ENCODE data around the gene NIPAL1. TPM values are rescaled to one million over a fixed set of nuclear protein-coding genes. Genes with fewer than 3 reads are reported as not detected.

Gene NIPAL1
- total RNA-seq, 1 experiment from 2014 or later, result 7.1 TPM

DNA sequence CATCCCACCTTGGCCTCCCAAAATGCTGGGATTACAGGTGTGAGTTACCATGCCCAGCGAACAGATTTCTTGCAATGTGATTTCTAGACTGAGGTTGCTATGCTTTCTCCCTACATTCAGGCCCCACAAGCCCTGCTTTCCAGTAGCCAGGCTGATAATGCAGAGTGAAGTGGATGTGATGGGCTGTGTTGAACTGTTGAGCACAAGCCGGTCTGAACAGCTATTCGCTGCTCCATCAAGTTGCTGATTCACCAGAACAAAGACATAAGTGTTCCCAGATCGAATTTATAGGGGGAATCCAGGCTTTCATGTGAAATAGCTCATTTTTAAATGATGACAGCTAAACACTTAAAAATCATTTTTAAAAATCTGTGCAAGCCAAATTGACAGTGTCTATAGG is 8.0 kb downstream of the NIPAL1 start (continued):
- TF ChIP-seq ZBTB21 (CRISPR knock-in tag; IDR thresholded peaks at IDR 0.05; ENCODE audit: borderline replicate concordance) (no peak), ELF4 (CRISPR knock-in tag; IDR thresholded peaks at IDR 0.05; ENCODE audit: low read depth) (no peak), MXD4 (CRISPR knock-in tag; IDR thresholded peaks at IDR 0.05; ENCODE audit: borderline replicate concordance) (no peak), ZNF671 (CRISPR knock-in tag; IDR thresholded peaks at IDR 0.05) (no peak), ZSCAN18 (CRISPR knock-in tag; IDR thresholded peaks at IDR 0.05) (no peak), ZNF416 (CRISPR knock-in tag; IDR thresholded peaks at IDR 0.05) (no peak)

DNA sequence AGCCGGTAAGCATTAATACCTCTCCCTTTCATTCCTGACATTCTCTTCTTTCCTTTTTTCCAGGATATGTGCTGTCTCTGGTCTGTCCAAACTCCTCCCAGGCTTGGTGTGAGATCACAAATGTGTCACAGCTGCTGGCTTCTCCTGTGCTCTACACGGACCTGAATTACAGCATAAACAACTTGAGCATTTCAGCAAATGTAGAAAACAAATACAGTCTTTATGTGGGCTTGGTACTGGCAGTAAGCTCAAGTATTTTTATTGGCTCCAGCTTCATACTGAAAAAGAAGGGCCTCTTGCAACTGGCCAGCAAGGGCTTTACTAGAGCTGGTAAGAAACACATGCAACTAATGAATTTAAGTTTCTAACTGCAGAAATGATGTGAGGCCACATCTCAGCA is 8.4 kb downstream of the NIPAL1 start:
- H3K36me3 Mint-ChIP-seq, result peaks cover 10% of the 10 kb centered on the region
- DNase-seq (ENCODE audit: low spot score) (no peak), ATAC-seq (no peak)
- H3K4me3 Mint-ChIP-seq, result no peak overlapping the region
- ChIA-PET POLR2A (no interaction called here), CTCF (no interaction called here)
- H3K4me1 Mint-ChIP-seq, result peaks cover 27% of the 10 kb centered on the region
- no peak for TF ChIP-seq ZNF671 (CRISPR knock-in tag; IDR thresholded peaks at IDR 0.05)
- TF ChIP-seq NFATC4 (CRISPR knock-in tag; IDR thresholded peaks at IDR 0.05), result no peak
- no peak for TF ChIP-seq ZBTB43 (CRISPR knock-in tag; IDR thresholded peaks at IDR 0.05)
- TF ChIP-seq FOXJ3 (CRISPR knock-in tag; IDR thresholded peaks at IDR 0.05; ENCODE audit: borderline replicate concordance), result no peak
- no peak for TF ChIP-seq ZNF219 (CRISPR knock-in tag; IDR thresholded peaks at IDR 0.05; ENCODE audit: borderline replicate concordance)
- TF ChIP-seq, protein P1, sequence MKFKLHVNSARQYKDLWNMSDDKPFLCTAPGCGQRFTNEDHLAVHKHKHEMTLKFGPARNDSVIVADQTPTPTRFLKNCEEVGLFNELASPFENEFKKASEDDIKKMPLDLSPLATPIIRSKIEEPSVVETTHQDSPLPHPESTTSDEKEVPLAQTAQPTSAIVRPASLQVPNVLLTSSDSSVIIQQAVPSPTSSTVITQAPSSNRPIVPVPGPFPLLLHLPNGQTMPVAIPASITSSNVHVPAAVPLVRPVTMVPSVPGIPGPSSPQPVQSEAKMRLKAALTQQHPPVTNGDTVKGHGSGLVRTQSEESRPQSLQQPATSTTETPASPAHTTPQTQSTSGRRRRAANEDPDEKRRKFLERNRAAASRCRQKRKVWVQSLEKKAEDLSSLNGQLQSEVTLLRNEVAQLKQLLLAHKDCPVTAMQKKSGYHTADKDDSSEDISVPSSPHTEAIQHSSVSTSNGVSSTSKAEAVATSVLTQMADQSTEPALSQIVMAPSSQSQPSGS (CRISPR knock-in tag; IDR thresholded peaks at IDR 0.05; ENCODE audit: borderline replicate concordance, low read depth), result no peak
- TF ChIP-seq ATF6 (CRISPR knock-in tag; IDR thresholded peaks at IDR 0.05), result no peak
- no peak for TF ChIP-seq ZMAT4 (CRISPR knock-in tag; IDR thresholded peaks at IDR 0.05)
- no peak for TF ChIP-seq KAT7 (CRISPR knock-in tag; IDR thresholded peaks at IDR 0.05; ENCODE audit: borderline replicate concordance)
- no peak for TF ChIP-seq ZBTB21 (CRISPR knock-in tag; IDR thresholded peaks at IDR 0.05; ENCODE audit: borderline replicate concordance)
- TF ChIP-seq RORB (CRISPR knock-in tag; IDR thresholded peaks at IDR 0.05), result no peak
- no peak for TF ChIP-seq ATF1 (CRISPR knock-in tag; IDR thresholded peaks at IDR 0.05)
- H3K27me3 Mint-ChIP-seq (ENCODE audit: low read depth), result no peaks in the 10 kb centered on the region
- H3K27ac Mint-ChIP-seq, result peak overlapping the region; percentile 22; the same call in 1 of the 2 replicates
- H3K9me3 Mint-ChIP-seq, result no peaks in the 10 kb centered on the region

GRCh38 chr4:48027653-48028052 is 11.1 kb downstream of the NIPAL1 start:
- no peak for DNase-seq (ENCODE audit: low spot score)
- ATAC-seq, result no peak
- CTCF ChIA-PET, result no interaction called here
- no peaks in the 10 kb centered on the region for H3K27me3 Mint-ChIP-seq (ENCODE audit: low read depth)
- H3K4me1 Mint-ChIP-seq, result peaks cover 34% of the 10 kb centered on the region
- peak overlapping the region; percentile 16; the same call in 1 of the 2 replicates for H3K27ac Mint-ChIP-seq
- no peak overlapping the region for H3K4me3 Mint-ChIP-seq
- POLR2A ChIA-PET, result no interaction called here
- no peaks in the 10 kb centered on the region for H3K9me3 Mint-ChIP-seq
- peaks cover 10% of the 10 kb centered on the region for H3K36me3 Mint-ChIP-seq
- TF ChIP-seq ELF4 (CRISPR knock-in tag; IDR thresholded peaks at IDR 0.05; ENCODE audit: low read depth), result no peak
- no peak for TF ChIP-seq ATF1 (CRISPR knock-in tag; IDR thresholded peaks at IDR 0.05)
- no peak for TF ChIP-seq NFE2L1 (CRISPR knock-in tag; IDR thresholded peaks at IDR 0.05)
- TF ChIP-seq ZNF281 (CRISPR knock-in tag; IDR thresholded peaks at IDR 0.05), result no peak
- TF ChIP-seq ATF6 (CRISPR knock-in tag; IDR thresholded peaks at IDR 0.05), result no peak
- TF ChIP-seq, protein P2, sequence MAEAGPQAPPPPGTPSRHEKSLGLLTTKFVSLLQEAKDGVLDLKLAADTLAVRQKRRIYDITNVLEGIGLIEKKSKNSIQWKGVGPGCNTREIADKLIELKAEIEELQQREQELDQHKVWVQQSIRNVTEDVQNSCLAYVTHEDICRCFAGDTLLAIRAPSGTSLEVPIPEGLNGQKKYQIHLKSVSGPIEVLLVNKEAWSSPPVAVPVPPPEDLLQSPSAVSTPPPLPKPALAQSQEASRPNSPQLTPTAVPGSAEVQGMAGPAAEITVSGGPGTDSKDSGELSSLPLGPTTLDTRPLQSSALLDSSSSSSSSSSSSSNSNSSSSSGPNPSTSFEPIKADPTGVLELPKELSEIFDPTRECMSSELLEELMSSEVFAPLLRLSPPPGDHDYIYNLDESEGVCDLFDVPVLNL (CRISPR knock-in tag; IDR thresholded peaks at IDR 0.05; ENCODE audit: borderline replicate concordance, low read depth), result no peak
- no peak for TF ChIP-seq ZNF416 (CRISPR knock-in tag; IDR thresholded peaks at IDR 0.05)
- TF ChIP-seq TEAD4 (CRISPR knock-in tag; IDR thresholded peaks at IDR 0.05), result no peak
- TF ChIP-seq FOXK1 (CRISPR knock-in tag; IDR thresholded peaks at IDR 0.05), result no peak
